NCI-H524 (cell line): ENCODE data around the gene DOCK11.

Experiments
- DNase-seq, 2 experiments: peaks; one replicate each; lab custom pipeline; 2025; lab: John Stamatoyannopoulos, UW

The DOCK11 gene

GRCh38 chrX:118630848-118631247 lies 135.2 kb downstream of the DOCK11 start:
- DNase-seq, result no peak

- no peak for DNase-seq
These were observed 136.0 kb downstream of the DOCK11 start for GRCh38 chrX:118631586-118631985.

- DNase-seq, result no peak
These were observed 137.2 kb downstream of the DOCK11 start for GRCh38 chrX:118632862-118633261.

GRCh38 chrX:118633530-118633929 lies 137.9 kb downstream of the DOCK11 start:
- no peak for DNase-seq

- DNase-seq, result no peak
These were observed 138.7 kb downstream of the DOCK11 start for GRCh38 chrX:118634336-118634735.

GRCh38 chrX:118637997-118638396 lies 142.4 kb downstream of the DOCK11 start:
- peak in 1 of 2 experiments; percentile 4 for DNase-seq

- peak in 1 of 2 experiments; percentile 26 for DNase-seq
These were observed 148.8 kb downstream of the DOCK11 start for GRCh38 chrX:118644378-118644777.

- DNase-seq, result no peak
These were observed 157.1 kb downstream of the DOCK11 start for GRCh38 chrX:118652717-118653116.

- no peak for DNase-seq
These were observed 158.7 kb downstream of the DOCK11 start for GRCh38 chrX:118654331-118654730.

- DNase-seq, result no peak
These were observed 160.1 kb downstream of the DOCK11 start for GRCh38 chrX:118655561-118656246.

- DNase-seq, result no peak
These were observed 161.8 kb downstream of the DOCK11 start for GRCh38 chrX:118657413-118657812.

- no peak for DNase-seq
These were observed 164.5 kb downstream of the DOCK11 start for GRCh38 chrX:118660085-118660484.

- DNase-seq, result no peak
These were observed 169.6 kb downstream of the DOCK11 start for GRCh38 chrX:118665204-118665603.

GRCh38 chrX:118666521-118666920 lies 170.9 kb downstream of the DOCK11 start:
- no peak for DNase-seq

GRCh38 chrX:118669435-118669834 lies 173.8 kb downstream of the DOCK11 start:
- DNase-seq, result no peak

GRCh38 chrX:118675326-118675965 lies 179.8 kb downstream of the DOCK11 start:
- DNase-seq, result no peak

GRCh38 chrX:118675966-118676349 lies 180.3 kb downstream of the DOCK11 start:
- no peak for DNase-seq

GRCh38 chrX:118677318-118677717 lies 181.7 kb downstream of the DOCK11 start:
- DNase-seq, result no peak

- no peak for DNase-seq
These were observed 183.7 kb downstream of the DOCK11 start for GRCh38 chrX:118679290-118679689.

- DNase-seq, result no peak
These were observed 186.8 kb downstream of the DOCK11 start for GRCh38 chrX:118682258-118683014.

GRCh38 chrX:118685393-118685792 lies 189.8 kb downstream of the DOCK11 start:
- DNase-seq, result no peak

- no peak for DNase-seq
These were observed 193.3 kb downstream of the DOCK11 start for GRCh38 chrX:118688935-118689334.

GRCh38 chrX:118693843-118694242 lies 198.2 kb downstream of the DOCK11 start:
- DNase-seq, result no peak
